ENCODE data around the gene TIE1. TPM values are rescaled to one million over a fixed set of nuclear protein-coding genes. Genes with fewer than 3 reads are reported as not detected.

The TIE1 gene
- total RNA-seq, 3 donors from 2014 or later = 8.0 to 18.6 (median 8.1) TPM

DNA sequence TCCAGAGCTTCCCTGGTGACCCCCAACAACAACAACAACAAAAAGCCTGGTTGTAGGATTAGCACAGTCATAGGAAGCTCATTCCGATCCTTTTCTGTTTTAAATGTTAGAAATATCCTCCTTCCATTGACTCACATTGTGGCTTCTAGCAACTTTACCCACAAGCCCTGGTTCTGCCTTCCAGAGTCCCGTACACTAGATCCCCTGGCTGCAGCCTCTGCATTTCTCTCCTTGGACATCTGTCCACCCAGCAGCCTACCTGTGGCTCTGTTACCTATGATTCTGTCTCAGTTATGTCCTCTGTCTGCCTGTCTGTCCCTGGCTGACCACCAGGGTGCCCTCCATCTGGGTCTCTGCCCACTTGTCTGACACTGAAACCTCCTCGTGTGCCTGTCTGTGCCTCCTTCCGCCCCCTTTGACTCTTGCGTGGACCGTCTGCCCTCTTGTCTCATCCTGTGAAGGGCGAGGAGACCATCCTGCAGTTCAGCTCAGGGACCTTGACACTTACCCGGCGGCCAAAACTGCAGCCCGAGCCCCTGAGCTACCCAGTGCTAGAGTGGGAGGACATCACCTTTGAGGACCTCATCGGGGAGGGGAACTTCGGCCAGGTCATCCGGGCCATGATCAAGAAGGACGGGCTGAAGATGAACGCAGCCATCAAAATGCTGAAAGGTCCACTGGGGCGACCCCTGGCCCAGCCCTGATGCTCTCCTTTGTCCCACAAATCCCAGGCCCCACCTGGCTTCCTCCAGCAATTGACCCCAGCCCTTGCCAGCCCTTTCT lies 16.1 kb downstream of the TIE1 start:
- no peaks in the 10 kb centered on the region for H3K36me3 ChIP-seq (ENCODE audit: low read depth)
- intact Hi-C loops (cut with DNase I, micrococcal nuclease) = no loop called here
- DNase-seq (no peak), ATAC-seq (no peak)
- H3K9me3 ChIP-seq = no peaks in the 10 kb centered on the region
- H3K4me3 ChIP-seq = no peak overlapping the region
- TF ChIP-seq, protein P1, sequence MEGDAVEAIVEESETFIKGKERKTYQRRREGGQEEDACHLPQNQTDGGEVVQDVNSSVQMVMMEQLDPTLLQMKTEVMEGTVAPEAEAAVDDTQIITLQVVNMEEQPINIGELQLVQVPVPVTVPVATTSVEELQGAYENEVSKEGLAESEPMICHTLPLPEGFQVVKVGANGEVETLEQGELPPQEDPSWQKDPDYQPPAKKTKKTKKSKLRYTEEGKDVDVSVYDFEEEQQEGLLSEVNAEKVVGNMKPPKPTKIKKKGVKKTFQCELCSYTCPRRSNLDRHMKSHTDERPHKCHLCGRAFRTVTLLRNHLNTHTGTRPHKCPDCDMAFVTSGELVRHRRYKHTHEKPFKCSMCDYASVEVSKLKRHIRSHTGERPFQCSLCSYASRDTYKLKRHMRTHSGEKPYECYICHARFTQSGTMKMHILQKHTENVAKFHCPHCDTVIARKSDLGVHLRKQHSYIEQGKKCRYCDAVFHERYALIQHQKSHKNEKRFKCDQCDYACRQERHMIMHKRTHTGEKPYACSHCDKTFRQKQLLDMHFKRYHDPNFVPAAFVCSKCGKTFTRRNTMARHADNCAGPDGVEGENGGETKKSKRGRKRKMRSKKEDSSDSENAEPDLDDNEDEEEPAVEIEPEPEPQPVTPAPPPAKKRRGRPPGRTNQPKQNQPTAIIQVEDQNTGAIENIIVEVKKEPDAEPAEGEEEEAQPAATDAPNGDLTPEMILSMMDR (IDR thresholded peaks at IDR 0.05) = no peak
- peaks cover 6% of the 10 kb centered on the region for H3K4me1 ChIP-seq (ENCODE audit: low read depth)

- TF ChIP-seq, protein P1 (IDR thresholded peaks at IDR 0.05) = no peak
- ATAC-seq = no peak
Measured at GRCh38 chr1:43317817-43318471, 17.2 kb downstream of the TIE1 start.

GRCh38 chr1:43318831-43319230 lies 18.0 kb downstream of the TIE1 start:
- TF ChIP-seq, protein P1 (IDR thresholded peaks at IDR 0.05) = no peak
- Histone ChIP-seq H3K4me3 (no peak overlapping the region), H3K9me3 (no peaks in the 10 kb centered on the region), H3K4me1 (ENCODE audit: low read depth) (peaks cover 2% of the 10 kb centered on the region), H3K36me3 (ENCODE audit: low read depth) (no peaks in the 10 kb centered on the region)
- no peak for ATAC-seq
- no peak for DNase-seq
- intact Hi-C loops (cut with DNase I, micrococcal nuclease) = no loop called here

More at GRCh38 chr1:43317817-43318471, 17.2 kb downstream of the TIE1 start:
- intact Hi-C loops (cut with DNase I, micrococcal nuclease) = no loop called here
- H3K36me3 ChIP-seq (ENCODE audit: low read depth) = no peaks in the 10 kb centered on the region
- H3K9me3 ChIP-seq = no peaks in the 10 kb centered on the region
- no peak for DNase-seq
- H3K4me3 ChIP-seq = no peak overlapping the region
- peaks cover 6% of the 10 kb centered on the region for H3K4me1 ChIP-seq (ENCODE audit: low read depth)

- intact Hi-C loops (cut with DNase I, micrococcal nuclease) = no loop called here
- TF ChIP-seq, protein P1 (IDR thresholded peaks at IDR 0.05) = no peak
- no peak for DNase-seq
Measured at GRCh38 chr1:43319288-43319687, 18.5 kb downstream of the TIE1 start.

DNA sequence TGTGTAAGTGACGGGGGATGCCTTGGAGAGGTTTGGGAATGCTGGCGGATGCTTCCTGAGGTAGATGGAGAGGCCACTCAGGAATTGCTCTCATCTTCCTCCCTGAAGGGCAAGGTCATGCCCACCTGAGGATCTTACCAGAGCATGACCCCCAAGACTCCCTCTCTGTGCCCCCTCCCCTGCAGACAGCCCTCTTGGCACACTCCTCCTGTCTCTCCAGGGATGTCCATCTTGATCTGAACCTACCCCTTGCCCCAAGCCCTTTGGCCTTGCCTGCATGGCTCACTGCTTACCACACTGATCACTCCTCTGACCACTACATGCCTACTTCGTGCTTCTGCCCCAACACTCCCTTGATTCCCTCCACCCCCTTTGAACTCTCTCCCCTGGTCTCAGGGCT lies 19.0 kb downstream of the TIE1 start:
- DNase-seq (no peak), ATAC-seq (peak; percentile 43)
- peaks cover 2% of the 10 kb centered on the region for H3K9me3 ChIP-seq
- TF ChIP-seq, protein P1 (IDR thresholded peaks at IDR 0.05) = no peak
- no peaks in the 10 kb centered on the region for H3K36me3 ChIP-seq (ENCODE audit: low read depth)
- intact Hi-C loops (cut with DNase I, micrococcal nuclease) = no loop called here
- no peak overlapping the region for H3K4me3 ChIP-seq
- H3K4me1 ChIP-seq (ENCODE audit: low read depth) = no peaks in the 10 kb centered on the region

More at GRCh38 chr1:43319288-43319687, 18.5 kb downstream of the TIE1 start:
- H3K36me3 ChIP-seq (ENCODE audit: low read depth) = no peaks in the 10 kb centered on the region
- no peaks in the 10 kb centered on the region for H3K4me1 ChIP-seq (ENCODE audit: low read depth)
- H3K9me3 ChIP-seq = no peaks in the 10 kb centered on the region
- ATAC-seq = no peak
- H3K4me3 ChIP-seq = no peak overlapping the region
